ENCODE data around the gene EDC3. TPM values are rescaled to one million over a fixed set of nuclear protein-coding genes. Genes with fewer than 3 reads are reported as not detected.
"Not testable (repeated sequence)": the region's sequence is repeated elsewhere in the genome, so short reads cannot be mapped to it uniquely, and the experiment has no call there.

The EDC3 gene, protein sequence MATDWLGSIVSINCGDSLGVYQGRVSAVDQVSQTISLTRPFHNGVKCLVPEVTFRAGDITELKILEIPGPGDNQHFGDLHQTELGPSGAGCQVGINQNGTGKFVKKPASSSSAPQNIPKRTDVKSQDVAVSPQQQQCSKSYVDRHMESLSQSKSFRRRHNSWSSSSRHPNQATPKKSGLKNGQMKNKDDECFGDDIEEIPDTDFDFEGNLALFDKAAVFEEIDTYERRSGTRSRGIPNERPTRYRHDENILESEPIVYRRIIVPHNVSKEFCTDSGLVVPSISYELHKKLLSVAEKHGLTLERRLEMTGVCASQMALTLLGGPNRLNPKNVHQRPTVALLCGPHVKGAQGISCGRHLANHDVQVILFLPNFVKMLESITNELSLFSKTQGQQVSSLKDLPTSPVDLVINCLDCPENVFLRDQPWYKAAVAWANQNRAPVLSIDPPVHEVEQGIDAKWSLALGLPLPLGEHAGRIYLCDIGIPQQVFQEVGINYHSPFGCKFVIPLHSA
- total RNA-seq (10 to 100 TPM; 18.3 to 24.1 (median 19.7) TPM), polyA plus RNA-seq (10 to 100 TPM in 2 of 3 donors, 1 to 10 TPM in 1; 7.8 to 19.8 (median 16.0) TPM)
- long read RNA-seq, donor 1, transcript EDC3-201 (7 exons, 3,763 nt): major isoform, 5 of 11 reads
- long read RNA-seq, donor 1, partial matches to known transcripts: 1 of 11 reads
- long read RNA-seq, donor 1, other reads (novel, unspliced or antisense): 4 of 11 reads
- long read RNA-seq, donor 2, transcript EDC3-201 (7 exons, 3,763 nt): major isoform, 10 of 40 reads
- long read RNA-seq, donor 2, partial matches to known transcripts: 6 of 40 reads
- long read RNA-seq, donor 2, other reads (novel, unspliced or antisense): 19 of 40 reads

DNA sequence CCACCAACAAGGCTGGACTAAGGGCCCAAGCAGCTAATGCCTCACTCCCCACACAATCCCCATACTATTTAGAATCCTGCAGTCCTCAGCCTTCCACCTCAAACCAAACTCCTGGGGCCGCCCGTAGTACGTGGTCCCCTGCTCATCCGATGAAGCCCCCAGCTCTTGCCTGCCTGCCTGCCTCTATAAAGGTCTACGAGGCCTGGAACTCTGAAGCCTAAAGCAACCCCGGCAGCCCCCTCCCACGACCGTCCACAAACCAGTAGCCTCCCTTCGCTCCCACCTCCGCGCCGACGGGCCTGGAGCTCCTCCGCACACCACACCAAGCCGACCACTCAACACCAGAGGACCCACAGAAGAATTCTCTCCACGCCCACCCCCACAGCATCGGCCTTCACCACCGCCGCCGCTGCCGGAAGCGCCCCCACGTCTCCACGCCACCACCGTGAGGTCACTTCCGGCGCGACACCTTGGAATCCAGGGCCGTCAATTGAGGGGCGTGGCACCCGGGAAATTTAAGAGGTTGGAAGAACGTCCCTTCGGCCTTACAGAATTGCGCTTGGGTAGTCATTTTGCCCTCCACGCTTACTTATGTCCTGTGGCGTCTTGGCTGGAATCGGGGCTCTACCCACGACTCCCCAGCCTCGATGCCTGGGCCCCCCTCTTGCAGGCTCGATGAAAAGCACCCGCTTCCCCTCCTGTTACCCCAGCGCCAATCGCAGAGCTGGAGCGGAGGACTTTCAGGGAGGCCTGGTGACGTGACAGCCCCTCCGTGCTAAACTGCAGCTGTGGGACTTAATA, at the start of gene EDC3:
TSS of gene EDC3 (minus strand) at position 428 of the 801 bp plus-strand sequence. CDS start 20,900 bp downstream, outside the sequence.
- DNase-seq (peak; percentile 91 to 94), ATAC-seq (peak; percentile 95 to 100 (median 98))
- H3K36me3 ChIP-seq (ENCODE audit: insufficient read depth in 1 of 2, low read depth in 1 of 2): peaks cover 0 to 3% of the 10 kb centered on the region in 2 donors
- peaks cover 8% of the 10 kb centered on the region for H3K4me1 ChIP-seq
- peak within 1 kb of the TSS; percentile 87 for H3K27ac ChIP-seq
- H3K27me3 ChIP-seq (ENCODE audit: insufficient read depth in 3 of 3, low read length in 2 of 3): no peaks in the 10 kb centered on the region
- TF ChIP-seq, protein P1, sequence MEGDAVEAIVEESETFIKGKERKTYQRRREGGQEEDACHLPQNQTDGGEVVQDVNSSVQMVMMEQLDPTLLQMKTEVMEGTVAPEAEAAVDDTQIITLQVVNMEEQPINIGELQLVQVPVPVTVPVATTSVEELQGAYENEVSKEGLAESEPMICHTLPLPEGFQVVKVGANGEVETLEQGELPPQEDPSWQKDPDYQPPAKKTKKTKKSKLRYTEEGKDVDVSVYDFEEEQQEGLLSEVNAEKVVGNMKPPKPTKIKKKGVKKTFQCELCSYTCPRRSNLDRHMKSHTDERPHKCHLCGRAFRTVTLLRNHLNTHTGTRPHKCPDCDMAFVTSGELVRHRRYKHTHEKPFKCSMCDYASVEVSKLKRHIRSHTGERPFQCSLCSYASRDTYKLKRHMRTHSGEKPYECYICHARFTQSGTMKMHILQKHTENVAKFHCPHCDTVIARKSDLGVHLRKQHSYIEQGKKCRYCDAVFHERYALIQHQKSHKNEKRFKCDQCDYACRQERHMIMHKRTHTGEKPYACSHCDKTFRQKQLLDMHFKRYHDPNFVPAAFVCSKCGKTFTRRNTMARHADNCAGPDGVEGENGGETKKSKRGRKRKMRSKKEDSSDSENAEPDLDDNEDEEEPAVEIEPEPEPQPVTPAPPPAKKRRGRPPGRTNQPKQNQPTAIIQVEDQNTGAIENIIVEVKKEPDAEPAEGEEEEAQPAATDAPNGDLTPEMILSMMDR (IDR thresholded peaks at IDR 0.05): no peak
- intact Hi-C loops (cut with DNase I): no loop called here
- 0 to 1% (median 0%) methylated on average over 46 of the region's 46 CpGs for WGBS, 3 donors
- peak within 1 kb of the TSS; percentile 98 for H3K4me3 ChIP-seq
- no peaks in the 10 kb centered on the region for H3K9me3 ChIP-seq

DNA sequence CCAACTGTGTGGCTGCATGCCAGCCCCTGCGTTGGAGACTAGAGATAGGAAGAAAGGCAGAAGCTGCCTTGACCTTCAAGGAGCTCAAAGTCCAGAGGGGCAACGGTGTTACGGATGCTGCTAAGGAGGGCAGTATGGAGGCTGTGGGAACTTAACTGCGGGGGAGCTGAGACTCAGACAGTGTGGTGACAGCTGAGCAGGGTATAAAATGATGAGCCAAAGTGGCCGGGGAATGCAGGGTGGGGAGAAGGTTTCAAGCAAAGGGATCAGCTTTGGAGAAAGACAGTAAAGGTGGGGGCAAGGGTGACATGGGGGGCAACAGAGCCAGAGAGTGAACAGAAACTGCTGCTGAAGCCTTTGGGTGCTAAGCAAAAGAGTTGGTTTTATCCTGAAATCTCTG, 46.6 kb upstream of the EDC3 start:
- H3K9me3 ChIP-seq: no peaks in the 10 kb centered on the region
- peaks cover 0 to 2% (median 0%) of the 10 kb centered on the region in 3 donors for H3K27me3 ChIP-seq (ENCODE audit: insufficient read depth in 3 of 3, low read length in 2 of 3)
- 76 to 91% (median 89%) methylated on average over 5 of the region's 5 CpGs for WGBS, 3 donors

DNA sequence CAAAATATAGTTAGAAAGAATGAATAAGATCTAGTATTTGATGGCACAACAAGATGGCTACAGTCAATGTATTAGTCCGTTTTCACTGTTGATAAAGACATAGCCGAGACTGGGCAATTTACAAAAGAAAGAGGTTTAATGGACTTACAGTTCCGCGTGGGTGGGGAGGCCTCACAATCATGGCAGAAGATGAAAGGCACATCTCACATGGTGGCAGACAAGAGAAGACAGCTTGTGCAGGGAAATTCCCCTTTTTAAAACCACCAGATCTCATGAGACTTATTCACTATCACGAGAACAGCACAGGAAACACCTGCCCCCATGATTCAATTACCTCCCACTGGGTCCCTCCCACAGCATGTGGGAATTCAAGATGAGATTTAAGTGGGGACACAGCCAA, 42.4 kb upstream of the EDC3 start:
- DNase-seq; H3K9me3 ChIP-seq; H3K27me3 ChIP-seq (ENCODE audit: insufficient read depth in 3 of 3, low read length in 2 of 3); H3K27ac ChIP-seq; H3K4me1 ChIP-seq; ATAC-seq; intact Hi-C loops (cut with DNase I); H3K4me3 ChIP-seq; H3K36me3 ChIP-seq (ENCODE audit: insufficient read depth in 1 of 2, low read depth in 1 of 2): not testable (repeated sequence)
- 59 to 60% (median 59%) methylated on average over 5 of the region's 5 CpGs for WGBS, 3 donors

More for the DNA sequence above, 46.6 kb upstream of the EDC3 start:
- Histone ChIP-seq H3K36me3 (ENCODE audit: insufficient read depth in 1 of 2, low read depth in 1 of 2) (no peaks in the 10 kb centered on the region), H3K27ac (no peak overlapping the region), H3K4me3 (no peak overlapping the region), H3K4me1 (no peaks in the 10 kb centered on the region)
- DNase-seq (no peak), ATAC-seq (no peak)
- intact Hi-C loops (cut with DNase I): no loop called here
- TF ChIP-seq, protein P1 (IDR thresholded peaks at IDR 0.05): no peak

DNA sequence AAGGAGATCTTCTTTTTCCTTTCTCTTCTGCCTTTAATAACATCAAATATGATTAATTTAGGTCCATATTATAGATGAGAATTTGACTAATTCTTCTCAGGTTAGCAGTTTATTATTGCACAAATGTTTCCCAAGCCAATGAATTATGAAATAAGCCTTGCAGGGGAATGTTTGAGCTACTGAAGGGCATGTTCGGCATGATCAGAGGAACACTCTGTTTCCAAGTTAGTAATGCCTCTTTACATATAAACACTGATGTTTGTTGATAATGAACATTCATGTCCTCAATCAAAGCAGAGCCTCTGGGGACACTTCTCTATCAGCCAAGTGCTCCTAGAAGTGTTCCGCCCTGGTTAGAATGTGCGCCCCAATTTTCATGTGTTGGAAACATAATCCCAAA, 39.5 kb upstream of the EDC3 start:
- Histone ChIP-seq H3K4me1 (no peaks in the 10 kb centered on the region), H3K9me3 (no peaks in the 10 kb centered on the region), H3K27ac (no peak overlapping the region), H3K27me3 (ENCODE audit: insufficient read depth in 3 of 3, low read length in 2 of 3) (no peaks in the 10 kb centered on the region), H3K36me3 (ENCODE audit: insufficient read depth in 1 of 2, low read depth in 1 of 2) (no peaks in the 10 kb centered on the region), H3K4me3 (no peak overlapping the region)
- WGBS, 3 donors: 88 to 95% (median 92%) methylated on average over 3 of the region's 3 CpGs
- TF ChIP-seq, protein P1 (IDR thresholded peaks at IDR 0.05): no peak
- DNase-seq (no peak), ATAC-seq (no peak)
- intact Hi-C loops (cut with DNase I): no loop called here

Data from psoas muscle (tissue), 8 donors.